Activated CD8-positive, alpha-beta memory T cell treated with anti-CD3 and anti-CD28 coated beads, Interleukin-2, amount 50 U/mL, for 48 hours (primary cell): ENCODE data around the gene RAPGEF4.

Experiments used
- DNase-seq: peaks from one replicate; pipeline ENCODE4 v3.0.0-alpha.2; 2020

RAPGEF4 gene

GRCh38 chr2:173048522-173048896, 312.9 kb downstream of the RAPGEF4 start:
- DNase-seq, result no peak

GRCh38 chr2:173048897-173049661, 313.4 kb downstream of the RAPGEF4 start:
- peak; percentile 64 for DNase-seq

GRCh38 chr2:173049831-173050230, 314.2 kb downstream of the RAPGEF4 start:
- DNase-seq, result no peak

GRCh38 chr2:173050684-173051083, 315.0 kb downstream of the RAPGEF4 start:
- DNase-seq, result no peak

GRCh38 chr2:173051463-173052215, 316.0 kb downstream of the RAPGEF4 start:
- no peak for DNase-seq

GRCh38 chr2:173053043-173053699, 317.5 kb downstream of the RAPGEF4 start:
- no peak for DNase-seq

- no peak for DNase-seq
These were observed 318.8 kb downstream of the RAPGEF4 start for GRCh38 chr2:173054466-173054865.

GRCh38 chr2:173056705-173057364, 321.2 kb downstream of the RAPGEF4 start:
- DNase-seq, result no peak

- no peak for DNase-seq
These were observed 322.5 kb downstream of the RAPGEF4 start for GRCh38 chr2:173058097-173058496.

- no peak for DNase-seq
These were observed 323.0 kb downstream of the RAPGEF4 start for GRCh38 chr2:173058673-173059072.

GRCh38 chr2:173059292-173059691, 323.6 kb downstream of the RAPGEF4 start:
- DNase-seq, result no peak

- no peak for DNase-seq
These were observed 324.4 kb downstream of the RAPGEF4 start for GRCh38 chr2:173059971-173060461.

GRCh38 chr2:173062801-173063200, 327.2 kb downstream of the RAPGEF4 start:
- no peak for DNase-seq

GRCh38 chr2:173064151-173064805, 328.6 kb downstream of the RAPGEF4 start:
- DNase-seq, result no peak

- no peak for DNase-seq
These were observed 331.4 kb downstream of the RAPGEF4 start for GRCh38 chr2:173066887-173067676.

GRCh38 chr2:173075056-173075780, 339.6 kb downstream of the RAPGEF4 start:
- no peak for DNase-seq

- peak; percentile 74 for DNase-seq
These were observed 340.3 kb downstream of the RAPGEF4 start, which contains the start of gene MAP3K20 for GRCh38 chr2:173075781-173076580. MAP3K20 (plus strand) TSS chr2:173075846; CDS start chr2:173091032, 15,186 bp downstream.

- peak; percentile 68 for DNase-seq
These were observed 341.1 kb downstream of the RAPGEF4 start for GRCh38 chr2:173076581-173077345.
